ENCODE data around the gene GPLD1. TPM values are rescaled to one million over a fixed set of nuclear protein-coding genes. Genes with fewer than 3 reads are reported as not detected.

GPLD1 gene
- total and polyA plus RNA-seq, 2 experiments from 2014 or later, result 3.8 to 11.1 TPM

DNA sequence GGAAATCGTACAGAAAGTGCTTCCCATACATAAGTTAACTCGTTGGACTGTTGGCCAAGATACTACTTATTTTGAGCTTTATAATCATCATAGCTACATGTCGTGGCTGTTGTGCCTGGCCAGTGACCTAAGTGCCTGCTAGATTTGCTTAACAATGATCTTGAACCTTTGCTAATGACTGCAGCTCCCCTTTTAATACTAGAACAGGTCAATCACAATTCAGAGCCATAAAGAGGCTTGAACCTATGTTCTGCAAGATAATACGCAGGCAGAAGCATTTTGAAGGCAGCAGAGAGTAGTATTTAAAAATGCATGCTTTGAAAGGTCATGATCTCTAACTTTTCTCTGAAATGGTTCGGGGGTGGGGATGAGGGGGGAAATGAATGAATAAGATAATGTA, 84.1 kb downstream of the GPLD1 start:
- Mint-ChIP-seq H3K36me3 (ENCODE audit: low read depth) (peaks cover 53% of the 10 kb centered on the region), H3K9me3 (no peaks in the 10 kb centered on the region), H3K27me3 (ENCODE audit: insufficient read depth, low read depth, poor library complexity) (no peaks in the 10 kb centered on the region), H3K27ac (peak overlapping the region; percentile 42; the same call in 1 of the 2 replicates), H3K4me3 (peak overlapping the region; percentile 95), H3K4me1 (peaks cover 35% of the 10 kb centered on the region)
- H3K36me3 ChIP-seq (ENCODE audit: insufficient read depth), result peaks cover 25% of the 10 kb centered on the region
- peaks cover 28% of the 10 kb centered on the region for H3K4me1 ChIP-seq (ENCODE audit: insufficient read depth)
- H3F3A ChIP-seq (replicated peaks; ENCODE audit: low read depth), result no peaks in the 10 kb centered on the region
- peak overlapping the region; percentile 77 for H3K4me3 ChIP-seq
- ATAC-seq (no peak), DNase-seq (ENCODE audit: low spot score) (peak; percentile 22)
- no peaks in the 10 kb centered on the region for H3K27me3 ChIP-seq (ENCODE audit: insufficient read depth)
- H3K9me2 ChIP-seq (ENCODE audit: insufficient read depth), result no peaks in the 10 kb centered on the region
- TF ChIP-seq, protein P1, sequence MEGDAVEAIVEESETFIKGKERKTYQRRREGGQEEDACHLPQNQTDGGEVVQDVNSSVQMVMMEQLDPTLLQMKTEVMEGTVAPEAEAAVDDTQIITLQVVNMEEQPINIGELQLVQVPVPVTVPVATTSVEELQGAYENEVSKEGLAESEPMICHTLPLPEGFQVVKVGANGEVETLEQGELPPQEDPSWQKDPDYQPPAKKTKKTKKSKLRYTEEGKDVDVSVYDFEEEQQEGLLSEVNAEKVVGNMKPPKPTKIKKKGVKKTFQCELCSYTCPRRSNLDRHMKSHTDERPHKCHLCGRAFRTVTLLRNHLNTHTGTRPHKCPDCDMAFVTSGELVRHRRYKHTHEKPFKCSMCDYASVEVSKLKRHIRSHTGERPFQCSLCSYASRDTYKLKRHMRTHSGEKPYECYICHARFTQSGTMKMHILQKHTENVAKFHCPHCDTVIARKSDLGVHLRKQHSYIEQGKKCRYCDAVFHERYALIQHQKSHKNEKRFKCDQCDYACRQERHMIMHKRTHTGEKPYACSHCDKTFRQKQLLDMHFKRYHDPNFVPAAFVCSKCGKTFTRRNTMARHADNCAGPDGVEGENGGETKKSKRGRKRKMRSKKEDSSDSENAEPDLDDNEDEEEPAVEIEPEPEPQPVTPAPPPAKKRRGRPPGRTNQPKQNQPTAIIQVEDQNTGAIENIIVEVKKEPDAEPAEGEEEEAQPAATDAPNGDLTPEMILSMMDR (conservative IDR thresholded peaks at IDR 0.05; ENCODE audit: low read depth in 2 of 2), result no peak
- no peak for TF ChIP-seq EZH2 (IDR thresholded peaks at IDR 0.05; ENCODE audit: low read depth, unreplicated experiment)
- TF ChIP-seq NANOG (IDR thresholded peaks at IDR 0.05; ENCODE audit: borderline replicate concordance), result peak; percentile 94
- TF ChIP-seq JUNB (IDR thresholded peaks at IDR 0.05; ENCODE audit: unreplicated experiment), result no peak
- TF ChIP-seq EZH2phosphoT487 (IDR thresholded peaks at IDR 0.05; ENCODE audit: unreplicated experiment), result no peak
- no peak for TF ChIP-seq ZNF114 (CRISPR knock-in tag; IDR thresholded peaks at IDR 0.05)
- no peak for TF ChIP-seq ZNF331 (CRISPR knock-in tag; IDR thresholded peaks at IDR 0.05; ENCODE audit: low read depth)
- TF ChIP-seq CREB1 (CRISPR knock-in tag; IDR thresholded peaks at IDR 0.05; ENCODE audit: low read depth), result no peak
- TF ChIP-seq, protein P2, sequence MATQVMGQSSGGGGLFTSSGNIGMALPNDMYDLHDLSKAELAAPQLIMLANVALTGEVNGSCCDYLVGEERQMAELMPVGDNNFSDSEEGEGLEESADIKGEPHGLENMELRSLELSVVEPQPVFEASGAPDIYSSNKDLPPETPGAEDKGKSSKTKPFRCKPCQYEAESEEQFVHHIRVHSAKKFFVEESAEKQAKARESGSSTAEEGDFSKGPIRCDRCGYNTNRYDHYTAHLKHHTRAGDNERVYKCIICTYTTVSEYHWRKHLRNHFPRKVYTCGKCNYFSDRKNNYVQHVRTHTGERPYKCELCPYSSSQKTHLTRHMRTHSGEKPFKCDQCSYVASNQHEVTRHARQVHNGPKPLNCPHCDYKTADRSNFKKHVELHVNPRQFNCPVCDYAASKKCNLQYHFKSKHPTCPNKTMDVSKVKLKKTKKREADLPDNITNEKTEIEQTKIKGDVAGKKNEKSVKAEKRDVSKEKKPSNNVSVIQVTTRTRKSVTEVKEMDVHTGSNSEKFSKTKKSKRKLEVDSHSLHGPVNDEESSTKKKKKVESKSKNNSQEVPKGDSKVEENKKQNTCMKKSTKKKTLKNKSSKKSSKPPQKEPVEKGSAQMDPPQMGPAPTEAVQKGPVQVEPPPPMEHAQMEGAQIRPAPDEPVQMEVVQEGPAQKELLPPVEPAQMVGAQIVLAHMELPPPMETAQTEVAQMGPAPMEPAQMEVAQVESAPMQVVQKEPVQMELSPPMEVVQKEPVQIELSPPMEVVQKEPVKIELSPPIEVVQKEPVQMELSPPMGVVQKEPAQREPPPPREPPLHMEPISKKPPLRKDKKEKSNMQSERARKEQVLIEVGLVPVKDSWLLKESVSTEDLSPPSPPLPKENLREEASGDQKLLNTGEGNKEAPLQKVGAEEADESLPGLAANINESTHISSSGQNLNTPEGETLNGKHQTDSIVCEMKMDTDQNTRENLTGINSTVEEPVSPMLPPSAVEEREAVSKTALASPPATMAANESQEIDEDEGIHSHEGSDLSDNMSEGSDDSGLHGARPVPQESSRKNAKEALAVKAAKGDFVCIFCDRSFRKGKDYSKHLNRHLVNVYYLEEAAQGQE (IDR thresholded peaks at IDR 0.05; ENCODE audit: unreplicated experiment), result no peak
- H3K4me2 ChIP-seq, result peak overlapping the region; percentile 83
- peaks cover 85% of the 10 kb centered on the region for H3K79me2 ChIP-seq (replicated peaks; ENCODE audit: insufficient read depth)
- peaks cover 20% of the 10 kb centered on the region for H4K20me1 ChIP-seq (replicated peaks; ENCODE audit: insufficient read depth)
- H3K27ac ChIP-seq (ENCODE audit: low read depth), result peak overlapping the region; percentile 99
- H2AFZ ChIP-seq, result no peak overlapping the region

DNA sequence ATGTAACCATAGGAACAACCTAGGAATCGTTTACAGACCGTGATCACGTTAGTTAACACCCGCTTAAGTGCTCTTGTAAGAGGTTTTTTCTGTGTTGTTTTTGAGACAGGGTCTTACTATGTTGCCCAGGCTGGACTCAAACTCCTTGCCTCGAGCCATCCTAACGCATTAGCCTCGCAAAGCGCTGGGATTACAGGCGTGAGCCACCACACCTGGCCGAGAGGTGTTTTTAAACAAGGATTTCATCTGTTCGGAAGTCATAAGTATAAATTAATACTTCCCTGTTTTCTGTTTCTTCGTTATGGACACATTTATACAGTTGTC, 85.9 kb downstream of the GPLD1 start:
- peak overlapping the region; percentile 99 for H3K27ac ChIP-seq (ENCODE audit: low read depth)
- ATAC-seq, result no peak
- DNase-seq (ENCODE audit: low spot score), result no peak
- TF ChIP-seq POLR2AphosphoS5 (IDR thresholded peaks at IDR 0.05; ENCODE audit: low read depth) (no peak), JUNB (IDR thresholded peaks at IDR 0.05; ENCODE audit: unreplicated experiment) (no peak), NANOG (IDR thresholded peaks at IDR 0.05; ENCODE audit: borderline replicate concordance) (no peak)
- TF ChIP-seq, protein P2 (IDR thresholded peaks at IDR 0.05; ENCODE audit: unreplicated experiment), result no peak
- TF ChIP-seq, protein P3, sequence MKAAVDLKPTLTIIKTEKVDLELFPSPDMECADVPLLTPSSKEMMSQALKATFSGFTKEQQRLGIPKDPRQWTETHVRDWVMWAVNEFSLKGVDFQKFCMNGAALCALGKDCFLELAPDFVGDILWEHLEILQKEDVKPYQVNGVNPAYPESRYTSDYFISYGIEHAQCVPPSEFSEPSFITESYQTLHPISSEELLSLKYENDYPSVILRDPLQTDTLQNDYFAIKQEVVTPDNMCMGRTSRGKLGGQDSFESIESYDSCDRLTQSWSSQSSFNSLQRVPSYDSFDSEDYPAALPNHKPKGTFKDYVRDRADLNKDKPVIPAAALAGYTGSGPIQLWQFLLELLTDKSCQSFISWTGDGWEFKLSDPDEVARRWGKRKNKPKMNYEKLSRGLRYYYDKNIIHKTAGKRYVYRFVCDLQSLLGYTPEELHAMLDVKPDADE (IDR thresholded peaks at IDR 0.05), result no peak
- TF ChIP-seq, protein P1 (conservative IDR thresholded peaks at IDR 0.05; ENCODE audit: low read depth in 2 of 2), result no peak

More for the DNA sequence above, 85.9 kb downstream of the GPLD1 start:
- Histone ChIP-seq H3K36me3 (ENCODE audit: insufficient read depth) (peaks cover 8% of the 10 kb centered on the region), H4K20me1 (replicated peaks; ENCODE audit: insufficient read depth) (peaks cover 4% of the 10 kb centered on the region), H3K9me2 (ENCODE audit: insufficient read depth) (no peaks in the 10 kb centered on the region), H2AFZ (no peak overlapping the region), H3K4me2 (peak overlapping the region; percentile 83), H3K4me3 (peak overlapping the region; percentile 77), H3K4me1 (ENCODE audit: insufficient read depth) (peaks cover 35% of the 10 kb centered on the region), H3F3A (replicated peaks; ENCODE audit: low read depth) (peaks cover 5% of the 10 kb centered on the region; the same call in 1 of the 2 replicates), H3K27me3 (ENCODE audit: insufficient read depth) (no peaks in the 10 kb centered on the region), H3K79me2 (replicated peaks; ENCODE audit: insufficient read depth) (peaks cover 67% of the 10 kb centered on the region)
- peaks cover 47% of the 10 kb centered on the region for H3K36me3 Mint-ChIP-seq (ENCODE audit: low read depth)
- H3K4me3 Mint-ChIP-seq, result peak overlapping the region; percentile 95
- H3K27ac Mint-ChIP-seq, result peak overlapping the region; percentile 89
- peaks cover 3% of the 10 kb centered on the region for H3K27me3 Mint-ChIP-seq (ENCODE audit: insufficient read depth, low read depth, poor library complexity)
- peaks cover 47% of the 10 kb centered on the region for H3K4me1 Mint-ChIP-seq
- peaks cover 6% of the 10 kb centered on the region; the same call in 1 of the 3 replicates for H3K9me3 Mint-ChIP-seq

Measured in GM23338 (cell line).